BJ (cell line): ENCODE data around the gene PIF1. TPM values are rescaled to one million over a fixed set of nuclear protein-coding genes. Genes with fewer than 3 reads are reported as not detected.

ENCODE experiments used
- CTCF ChIA-PET: fragments of 350-600 bp; formaldehyde crosslinking; extraction: SDS; loops from one replicate; lab custom pipeline; 2021; ENCODE audit warnings: antibody characterized with exemption, inconsistent platforms; lab: Yijun Ruan, JAX
- POLR2A ChIA-PET: fragments of 300-600 bp; sonication (Branson Sonifier 250); formaldehyde crosslinking; extraction: SDS; loops from one replicate; lab custom pipeline; 2021; ENCODE audit warnings: antibody characterized with exemption; lab: Charles Lee
- DNase-seq: peaks from one replicate; pipeline ENCODE4 v3.0.0-alpha.2; 2011; ENCODE audit warnings: low read depth
- H3K27me3 ChIP-seq: 2 replicates; pipeline ENCODE4 v1.6.0; 2011; ENCODE audit warnings: low read length; ENCODE audit not compliant: control insufficient read depth, insufficient read depth
- H3K36me3 ChIP-seq: 2 replicates; pipeline ENCODE4 v1.5.1; 2011; ENCODE audit warnings: low read length; ENCODE audit not compliant: control insufficient read depth, insufficient read depth
- H3K4me3 ChIP-seq: 2 replicates; pipeline ENCODE4 v1.5.1; 2011; ENCODE audit warnings: low read depth, mild to moderate bottlenecking, control low read depth, low read length
- CTCF ChIP-seq: IDR thresholded peaks from 2 replicates; pipeline ENCODE4 v1.5.1; 2011; ENCODE audit warnings: low read depth, mild to moderate bottlenecking, control low read depth, inconsistent platforms, low read length, moderate library complexity; ENCODE audit not compliant: insufficient read depth
- polyA plus RNA-seq: library from polyadenylated mRNA; depleted of rRNA; stranded (reverse); fragments of >200 nt; gene quantifications from 2 replicates; pipeline ENCODE4 v1.2.3, GENCODE V29; 2011

PIF1 gene
- polyA plus RNA-seq, 1 experiment = 10.8 TPM

GRCh38 chr15:64855205-64855975 lies 29.9 kb upstream of the PIF1 start:
- H3K4me3 ChIP-seq = no peak overlapping the region
- no peaks in the 10 kb centered on the region for H3K27me3 ChIP-seq
- CTCF ChIA-PET = interaction anchor here (0.5 to 1.0 kb wide), 3 partner anchors 10 to 50 kb away, joined by 4 to 5 read pairs (median 4); no protein-coding TSS in a partner anchor
- POLR2A ChIA-PET = no interaction called here
- peaks cover 23% of the 10 kb centered on the region for H3K36me3 ChIP-seq
- TF ChIP-seq CTCF = no peak
- no peak for DNase-seq

- peaks cover 18% of the 10 kb centered on the region for H3K36me3 ChIP-seq
- ChIA-PET POLR2A (no interaction called here), CTCF (interaction anchor here (0.7 kb wide), 1 partner anchor 11 kb away, joined by 4 read pairs; no protein-coding TSS in a partner anchor)
- H3K4me3 ChIP-seq = no peak overlapping the region
- no peak for TF ChIP-seq CTCF
- no peaks in the 10 kb centered on the region for H3K27me3 ChIP-seq
- no peak for DNase-seq
These were observed 29.1 kb upstream of the PIF1 start for GRCh38 chr15:64854526-64854925.

DNA sequence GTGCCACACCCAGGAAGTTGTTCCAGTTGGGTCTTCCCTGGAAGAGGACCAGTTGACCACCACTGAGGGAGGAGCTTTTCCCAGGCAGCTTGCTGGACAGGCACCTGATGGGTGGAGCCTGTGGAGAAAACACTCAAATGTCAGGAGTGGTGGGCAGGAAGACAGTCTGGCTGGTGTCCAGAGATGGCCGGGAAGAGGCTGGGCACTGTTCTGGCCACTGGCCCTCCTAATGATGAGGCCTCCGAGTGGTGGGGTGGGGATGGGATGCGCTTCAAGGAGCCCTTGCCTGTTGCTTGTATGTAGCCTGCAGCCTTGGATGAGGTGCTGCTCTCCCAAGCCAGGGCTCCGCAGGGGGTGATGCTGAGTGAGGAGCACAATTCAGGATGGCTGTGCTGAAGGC lies 28.6 kb upstream of the PIF1 start:
- TF ChIP-seq CTCF = no peak
- CTCF ChIA-PET = no interaction called here
- H3K27me3 ChIP-seq = no peaks in the 10 kb centered on the region
- POLR2A ChIA-PET = no interaction called here
- no peak for DNase-seq
- no peak overlapping the region for H3K4me3 ChIP-seq
- peaks cover 16% of the 10 kb centered on the region for H3K36me3 ChIP-seq

DNA sequence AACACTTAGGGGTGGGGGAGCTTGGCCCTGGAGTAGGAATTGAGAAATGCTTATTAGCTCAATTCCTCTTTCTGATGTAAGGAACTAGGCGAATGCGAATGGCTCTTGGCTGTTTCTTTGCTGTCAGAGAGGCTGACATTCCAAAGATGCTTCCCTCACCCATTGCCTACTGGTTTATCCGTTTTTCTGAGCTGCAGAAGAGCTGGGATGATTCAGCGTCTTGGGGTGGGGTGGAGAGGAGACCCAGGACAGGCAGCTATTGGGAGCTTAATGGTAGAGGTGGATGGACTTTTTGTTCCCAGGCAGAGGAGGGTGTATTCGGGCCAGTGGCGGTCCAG lies 26.0 kb upstream of the PIF1 start:
- TF ChIP-seq CTCF = no peak
- Histone ChIP-seq H3K36me3 (peaks cover 15% of the 10 kb centered on the region), H3K27me3 (no peaks in the 10 kb centered on the region), H3K4me3 (no peak overlapping the region)
- ChIA-PET POLR2A (interaction anchor here (1.0 kb wide), 1 partner anchor 10 kb away, joined by 4 read pairs; no protein-coding TSS in a partner anchor), CTCF (interaction anchor here (1.0 to 1.6 kb wide), 4 partner anchors 9 to 42 kb away, joined by 3 to 4 read pairs (median 4); no protein-coding TSS in a partner anchor)
- peak; percentile 83 for DNase-seq

DNA sequence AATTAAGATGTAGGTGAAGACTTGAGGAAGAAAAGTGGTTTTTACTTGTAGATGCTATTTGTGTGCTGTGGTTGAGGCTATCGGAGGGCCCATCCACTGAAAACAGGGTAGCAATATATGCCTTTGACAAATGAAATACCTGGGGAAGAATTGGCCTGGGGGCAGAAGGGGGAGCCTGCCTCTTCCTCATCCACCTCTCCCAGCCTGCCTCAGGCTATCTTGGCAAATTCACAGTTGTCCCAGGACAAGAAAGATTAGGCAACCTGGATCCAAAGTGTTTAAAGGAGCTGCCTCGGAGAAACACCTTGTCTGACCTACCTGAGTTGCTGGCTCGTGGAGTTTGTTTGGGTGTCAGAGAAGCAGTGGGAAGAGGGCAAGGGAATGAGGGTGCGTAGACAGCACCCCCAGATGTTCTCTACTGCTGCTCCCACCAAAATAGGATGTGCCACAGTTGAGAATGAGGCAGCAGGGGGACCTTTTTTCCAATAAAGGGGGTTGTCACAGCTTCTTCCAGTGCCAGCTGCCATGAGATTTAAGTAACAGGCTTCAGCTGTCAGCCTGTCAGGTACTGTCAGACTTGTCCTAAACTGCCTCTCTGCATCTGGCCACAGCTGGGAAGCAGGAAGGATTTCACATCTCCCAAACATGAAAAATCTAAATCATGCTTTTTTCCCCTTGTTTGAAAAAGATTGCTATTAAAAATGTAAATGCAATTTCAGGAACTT lies 25.5 kb upstream of the PIF1 start:
- ChIA-PET CTCF (interaction anchor here (1.0 to 1.6 kb wide), 5 partner anchors 8 to 42 kb away, joined by 3 to 4 read pairs (median 3); no protein-coding TSS in a partner anchor), POLR2A (interaction anchor here (1.0 kb wide), 1 partner anchor 10 kb away, joined by 4 read pairs; no protein-coding TSS in a partner anchor)
- peaks cover 12% of the 10 kb centered on the region for H3K36me3 ChIP-seq
- H3K4me3 ChIP-seq = no peak overlapping the region
- no peak for DNase-seq
- no peaks in the 10 kb centered on the region for H3K27me3 ChIP-seq
- TF ChIP-seq CTCF = no peak
